Esophagus muscularis mucosa (tissue), 4 donors: Measurements from ENCODE around the gene NTRK2.

Experiments used
- EP300 ChIP-seq: sonication (generic); formaldehyde crosslinking; IDR thresholded peaks from one replicate; pipeline ENCODE4 v1.6.1; 2017; ENCODE audit warnings: antibody characterized with exemption
- POLR2A ChIP-seq: fragments of 450-650 bp; IDR thresholded peaks from one replicate; pipeline ENCODE4 v1.6.1; 2017; ENCODE audit warnings: antibody characterized with exemption, moderate library complexity, mild to moderate bottlenecking, low read depth
- TF ChIP-seq, protein P1 (sequence below), 3 experiments: fragments of 200-600 bp in 2 of 3; fragments of 450-650 bp in 1 of 3; sonication (generic) in 2 of 3; IDR thresholded peaks; one replicate each; pipeline ENCODE4 v1.5.1; 2017 to 2019; ENCODE audit warnings: antibody characterized with exemption in 3 of 3, mild to moderate bottlenecking in 2 of 3, moderate library complexity in 1 of 3

DNA sequence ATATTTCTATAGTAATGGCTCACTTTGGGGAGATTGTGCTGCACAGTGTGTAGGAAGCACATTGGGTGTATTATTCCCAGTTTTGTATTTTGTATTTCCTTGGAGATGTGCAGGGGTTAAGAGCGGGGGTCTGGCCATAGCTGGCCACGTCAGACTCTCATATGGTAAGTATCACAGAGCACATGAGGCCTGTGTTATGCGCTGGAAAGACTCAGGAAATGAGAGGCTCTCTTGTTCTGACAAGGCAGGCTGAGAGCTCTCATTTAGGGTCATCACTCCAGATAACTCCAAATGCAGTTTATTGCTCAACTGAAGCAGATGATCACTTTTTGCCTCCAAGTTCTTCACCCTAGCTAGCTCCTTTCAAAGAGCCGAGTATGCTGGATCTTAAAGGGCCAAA is 205.7 kb downstream of the NTRK2 start:
- TF ChIP-seq EP300 (no peak), POLR2A (no peak)
- TF ChIP-seq, protein P1, sequence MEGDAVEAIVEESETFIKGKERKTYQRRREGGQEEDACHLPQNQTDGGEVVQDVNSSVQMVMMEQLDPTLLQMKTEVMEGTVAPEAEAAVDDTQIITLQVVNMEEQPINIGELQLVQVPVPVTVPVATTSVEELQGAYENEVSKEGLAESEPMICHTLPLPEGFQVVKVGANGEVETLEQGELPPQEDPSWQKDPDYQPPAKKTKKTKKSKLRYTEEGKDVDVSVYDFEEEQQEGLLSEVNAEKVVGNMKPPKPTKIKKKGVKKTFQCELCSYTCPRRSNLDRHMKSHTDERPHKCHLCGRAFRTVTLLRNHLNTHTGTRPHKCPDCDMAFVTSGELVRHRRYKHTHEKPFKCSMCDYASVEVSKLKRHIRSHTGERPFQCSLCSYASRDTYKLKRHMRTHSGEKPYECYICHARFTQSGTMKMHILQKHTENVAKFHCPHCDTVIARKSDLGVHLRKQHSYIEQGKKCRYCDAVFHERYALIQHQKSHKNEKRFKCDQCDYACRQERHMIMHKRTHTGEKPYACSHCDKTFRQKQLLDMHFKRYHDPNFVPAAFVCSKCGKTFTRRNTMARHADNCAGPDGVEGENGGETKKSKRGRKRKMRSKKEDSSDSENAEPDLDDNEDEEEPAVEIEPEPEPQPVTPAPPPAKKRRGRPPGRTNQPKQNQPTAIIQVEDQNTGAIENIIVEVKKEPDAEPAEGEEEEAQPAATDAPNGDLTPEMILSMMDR (IDR thresholded peaks at IDR 0.05), result no peak
